HCT116 (cell line): ENCODE measurements around the gene FGF1.

Experiments
- CEBPB ChIP-seq: IDR thresholded peaks from 2 replicates; pipeline ENCODE4 v1.6.1; 2012; ENCODE audit warnings: low read depth
- ELF1 ChIP-seq: IDR thresholded peaks from 2 replicates; pipeline ENCODE4 v1.6.1; 2012; ENCODE audit warnings: low read depth, borderline replicate concordance
- FOSL1 ChIP-seq: IDR thresholded peaks from 2 replicates; pipeline ENCODE4 v1.6.1; 2012; ENCODE audit warnings: low read depth
- POLR2A ChIP-seq: IDR thresholded peaks from 2 replicates; pipeline ENCODE4 v1.7.0; 2011; ENCODE audit warnings: borderline replicate concordance; ENCODE audit not compliant: insufficient read depth, insufficient read length; ENCODE audit errors: extremely low read depth
- TCF7L2 ChIP-seq: IDR thresholded peaks from 2 replicates; pipeline ENCODE4 v1.7.0; 2011; ENCODE audit warnings: borderline replicate concordance, inconsistent platforms; ENCODE audit not compliant: insufficient read depth, insufficient read length; ENCODE audit errors: extremely low read depth
- YY1 ChIP-seq: IDR thresholded peaks from 2 replicates; pipeline ENCODE4 v1.6.1; 2011; ENCODE audit warnings: low read length, low read depth, moderate library complexity, mild to moderate bottlenecking; ENCODE audit not compliant: insufficient replicate concordance; ENCODE audit errors: extremely low read depth
- ZNF274 ChIP-seq: fragments of 200-500 bp; sonication (Bioruptor generic); IDR thresholded peaks from 2 replicates; pipeline ENCODE4 v1.6.1; 2014; ENCODE audit warnings: mild to moderate bottlenecking, low read depth, low read length, inconsistent platforms
- TF ChIP-seq, protein P1 (sequence below), 3 experiments: fragments of 200-600 bp in 1 of 3; sonication (generic) in 1 of 3; IDR thresholded peaks in 2 of 3; conservative IDR thresholded peaks in 1 of 3; 2 replicates each; pipeline ENCODE4 v1.5.1; 2012 to 2017; ENCODE audit warnings: low read depth in 2 of 3, low read length in 2 of 3, antibody characterized with exemption in 1 of 3, borderline replicate concordance in 1 of 3, control low read depth in 1 of 3, mild to moderate bottlenecking in 1 of 3, mixed read lengths in 1 of 3, mixed run types in 1 of 3, moderate library complexity in 1 of 3; ENCODE audit not compliant: insufficient read depth in 1 of 3
- TF ChIP-seq, protein P2 (sequence below): IDR thresholded peaks from 2 replicates; pipeline ENCODE4 v1.6.1; 2012

DNA sequence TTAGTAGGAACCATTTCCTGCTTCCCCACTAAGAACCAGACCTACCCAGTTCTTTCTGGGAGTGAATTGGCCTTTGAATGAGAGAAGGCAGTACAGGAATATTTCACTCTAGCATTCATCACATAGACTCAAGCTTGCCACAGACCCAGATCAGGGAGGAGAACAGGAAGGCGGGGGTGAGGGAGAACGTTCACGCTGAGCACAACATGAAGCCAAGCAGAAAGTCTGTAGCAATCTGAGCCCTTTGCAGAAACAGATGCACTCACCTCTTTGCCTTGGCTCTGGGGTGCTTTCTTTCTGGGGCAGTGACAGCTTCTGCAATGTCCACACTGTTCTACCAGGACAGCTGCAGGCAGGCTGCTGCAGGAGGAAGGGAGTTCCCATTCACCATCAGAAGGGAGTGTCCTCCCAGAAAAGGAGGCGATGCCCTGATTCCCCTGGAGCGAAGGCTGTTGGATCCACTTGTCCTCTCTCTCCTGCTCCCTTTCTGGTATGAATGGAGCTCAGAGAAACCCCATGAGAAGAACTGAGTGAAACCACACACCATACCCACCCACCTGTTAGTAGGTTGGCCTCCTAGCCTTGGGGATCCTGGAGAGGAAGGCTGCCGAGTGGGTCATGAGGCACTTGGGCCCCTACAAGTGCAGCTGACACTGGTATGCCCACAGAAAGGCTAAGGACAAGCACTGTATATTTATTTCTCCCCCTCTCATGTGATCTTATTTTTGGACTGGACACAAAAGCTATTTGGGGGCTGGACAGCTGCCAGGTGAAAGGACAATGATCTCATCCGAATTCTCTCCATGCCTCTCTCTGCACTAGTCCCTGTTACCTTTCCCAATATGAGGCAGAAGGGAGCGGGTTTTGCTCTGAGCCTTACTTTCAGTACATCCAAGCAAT, 11.7 kb upstream of the FGF1 start:
- TF ChIP-seq ZNF274, result no peak
- TF ChIP-seq, protein P1, sequence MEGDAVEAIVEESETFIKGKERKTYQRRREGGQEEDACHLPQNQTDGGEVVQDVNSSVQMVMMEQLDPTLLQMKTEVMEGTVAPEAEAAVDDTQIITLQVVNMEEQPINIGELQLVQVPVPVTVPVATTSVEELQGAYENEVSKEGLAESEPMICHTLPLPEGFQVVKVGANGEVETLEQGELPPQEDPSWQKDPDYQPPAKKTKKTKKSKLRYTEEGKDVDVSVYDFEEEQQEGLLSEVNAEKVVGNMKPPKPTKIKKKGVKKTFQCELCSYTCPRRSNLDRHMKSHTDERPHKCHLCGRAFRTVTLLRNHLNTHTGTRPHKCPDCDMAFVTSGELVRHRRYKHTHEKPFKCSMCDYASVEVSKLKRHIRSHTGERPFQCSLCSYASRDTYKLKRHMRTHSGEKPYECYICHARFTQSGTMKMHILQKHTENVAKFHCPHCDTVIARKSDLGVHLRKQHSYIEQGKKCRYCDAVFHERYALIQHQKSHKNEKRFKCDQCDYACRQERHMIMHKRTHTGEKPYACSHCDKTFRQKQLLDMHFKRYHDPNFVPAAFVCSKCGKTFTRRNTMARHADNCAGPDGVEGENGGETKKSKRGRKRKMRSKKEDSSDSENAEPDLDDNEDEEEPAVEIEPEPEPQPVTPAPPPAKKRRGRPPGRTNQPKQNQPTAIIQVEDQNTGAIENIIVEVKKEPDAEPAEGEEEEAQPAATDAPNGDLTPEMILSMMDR (IDR thresholded peaks at IDR 0.05 in 2 of 3, conservative IDR thresholded peaks at IDR 0.05 in 1 of 3; ENCODE audit: borderline replicate concordance in 1 of 3, insufficient read depth in 1 of 3, low read depth in 2 of 3, low read length in 2 of 3), result no peak
- TF ChIP-seq, protein P2, sequence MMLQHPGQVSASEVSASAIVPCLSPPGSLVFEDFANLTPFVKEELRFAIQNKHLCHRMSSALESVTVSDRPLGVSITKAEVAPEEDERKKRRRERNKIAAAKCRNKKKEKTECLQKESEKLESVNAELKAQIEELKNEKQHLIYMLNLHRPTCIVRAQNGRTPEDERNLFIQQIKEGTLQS, result no peak
- no peak for TF ChIP-seq ELF1
- TF ChIP-seq POLR2A, result no peak
- no peak for TF ChIP-seq TCF7L2
- no peak for TF ChIP-seq YY1
- no peak for TF ChIP-seq CEBPB
- TF ChIP-seq FOSL1, result no peak
